HepG2 (cell line): ENCODE results near the gene MRS2. TPM values are rescaled to one million over a fixed set of nuclear protein-coding genes. Genes with fewer than 3 reads are reported as not detected.

ENCODE experiments used
- ADNP ChIP-seq: sonication (generic); formaldehyde crosslinking; IDR thresholded peaks from 2 replicates; pipeline ENCODE4 v1.4.0; 2020; ENCODE audit warnings: missing genetic modification reagents
- AHDC1 ChIP-seq: sonication (generic); formaldehyde crosslinking; IDR thresholded peaks from 2 replicates; pipeline ENCODE4 v1.5.1; 2020; ENCODE audit warnings: mild to moderate bottlenecking, missing genetic modification reagents, borderline replicate concordance
- BRD4 ChIP-seq: sonication (generic); formaldehyde crosslinking; IDR thresholded peaks from 2 replicates; pipeline ENCODE4 v1.4.0; 2020; ENCODE audit warnings: missing genetic modification reagents
- MED1 ChIP-seq: sonication (generic); formaldehyde crosslinking; IDR thresholded peaks from 2 replicates; pipeline ENCODE4 v1.4.0; 2020; ENCODE audit warnings: missing genetic modification reagents
- NCOA2 ChIP-seq: sonication (generic); formaldehyde crosslinking; IDR thresholded peaks from 2 replicates; pipeline ENCODE4 v1.8.0; 2022; ENCODE audit warnings: inconsistent platforms
- PHF5A ChIP-seq: IDR thresholded peaks from one replicate; pipeline ENCODE4 v1.6.1; 2018; ENCODE audit warnings: low read depth, missing genetic modification reagents; ENCODE audit not compliant: unreplicated experiment
- POLR2A ChIP-seq, 2 experiments: IDR thresholded peaks; 2 replicates each; pipeline ENCODE4 v1.6.1; 2011; ENCODE audit warnings: low read depth in 2 of 2, low read length in 2 of 2, mild to moderate bottlenecking in 1 of 2, moderate library complexity in 1 of 2; ENCODE audit not compliant: insufficient read depth in 1 of 2
- SALL2 ChIP-seq: sonication (generic); formaldehyde crosslinking; IDR thresholded peaks from 2 replicates; pipeline ENCODE4 v1.8.1; 2023; ENCODE audit warnings: mild to moderate bottlenecking, missing genetic modification reagents, inconsistent platforms
- ZFP90 ChIP-seq: sonication (generic); formaldehyde crosslinking; IDR thresholded peaks from 2 replicates; pipeline ENCODE4 v1.8.0; 2022; ENCODE audit warnings: missing genetic modification reagents, mild to moderate bottlenecking, inconsistent platforms, borderline replicate concordance
- ZNF263 ChIP-seq: sonication (generic); formaldehyde crosslinking; IDR thresholded peaks from 2 replicates; pipeline ENCODE4 v1.4.0; 2020; ENCODE audit warnings: missing genetic modification reagents
- ZNF430 ChIP-seq: sonication (generic); formaldehyde crosslinking; IDR thresholded peaks from 2 replicates; pipeline ENCODE4 v1.9.0; 2021; ENCODE audit warnings: mild to moderate bottlenecking, missing genetic modification reagents
- ZNF460 ChIP-seq: sonication (generic); formaldehyde crosslinking; IDR thresholded peaks from 2 replicates; pipeline ENCODE4 v1.5.1; 2020; ENCODE audit warnings: missing genetic modification reagents, mild to moderate bottlenecking, borderline replicate concordance
- ZNF510 ChIP-seq: sonication (generic); formaldehyde crosslinking; IDR thresholded peaks from 2 replicates; pipeline ENCODE4 v1.4.0; 2020; ENCODE audit warnings: low read depth, mild to moderate bottlenecking, missing genetic modification reagents
- polyA plus RNA-seq, 8 experiments: library from polyadenylated mRNA; depleted of rRNA in 3 of 8; stranded (reverse) in 7 of 8; unstranded in 1 of 8; fragments of >200 nt; fragmentation: Illumina TruSeq in 4 of 8; extraction: Trizol in 4 of 8; gene quantifications; 2 replicates each; pipeline versions ENCODE4 v1.2.1 to v1.2.3, GENCODE V29; 2011 to 2016; ENCODE audit warnings: low read depth in 4 of 8, missing spikeins in 1 of 8, mixed read lengths in 1 of 8; ENCODE audit not compliant: insufficient read depth in 1 of 8
- total RNA-seq, 5 experiments: library from RNA; depleted of rRNA; stranded (reverse); fragments of >200 nt; fragmentation: Illumina TruSeq; extraction: Trizol; gene quantifications; 2 replicates each; pipeline ENCODE4 v1.2.3, GENCODE V29; 2016; ENCODE audit warnings: low read depth in 1 of 5
- TF ChIP-seq, protein P1 (sequence below): sonication (generic); formaldehyde crosslinking; IDR thresholded peaks from 2 replicates; pipeline ENCODE4 v1.4.0; 2020; ENCODE audit warnings: missing genetic modification reagents, mild to moderate bottlenecking, borderline replicate concordance
- TF ChIP-seq, protein P2 (sequence below): sonication (generic); formaldehyde crosslinking; IDR thresholded peaks from 2 replicates; pipeline ENCODE4 v1.4.0; 2020; ENCODE audit warnings: missing genetic modification reagents
- TF ChIP-seq, protein P3 (sequence below): sonication (generic); formaldehyde crosslinking; IDR thresholded peaks from 2 replicates; pipeline ENCODE4 v1.5.1; 2020; ENCODE audit warnings: mild to moderate bottlenecking, moderate library complexity, missing genetic modification reagents

The MRS2 gene
- total and polyA plus RNA-seq, 2 of the 13 experiments (the other 11 are each of a cell fraction or from before 2014, with no cell fraction given) = 31.1 to 83.8 TPM

DNA sequence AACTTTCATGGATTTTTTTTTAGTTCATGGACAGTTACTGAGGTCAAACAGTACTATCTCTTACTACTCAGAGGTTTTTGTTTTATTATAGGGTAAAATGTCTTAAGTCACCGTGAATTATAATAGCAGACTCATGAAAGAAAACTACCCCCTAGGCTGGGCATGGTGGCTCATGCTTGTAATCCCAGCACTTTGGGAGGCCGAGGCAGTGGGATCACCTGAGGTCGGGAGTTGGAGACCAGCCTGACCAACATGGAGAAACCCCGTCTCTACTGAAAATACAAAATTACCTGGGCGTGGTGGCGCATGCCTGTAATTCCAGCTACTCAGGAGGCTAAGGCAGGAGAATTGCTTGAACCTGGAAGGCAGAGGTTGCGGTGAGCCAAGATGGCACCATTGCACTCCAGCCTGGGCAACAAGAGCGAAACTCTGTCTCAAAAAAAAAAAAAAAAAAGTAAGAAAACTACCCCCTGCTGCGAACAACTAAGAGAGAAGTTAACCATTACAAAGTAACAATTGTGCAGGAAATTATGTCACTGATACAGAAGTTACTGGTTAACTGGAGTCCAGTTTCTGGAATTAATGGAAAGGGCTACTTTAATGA is 19.7 kb upstream of the MRS2 start (continued):
- TF ChIP-seq, protein P1, sequence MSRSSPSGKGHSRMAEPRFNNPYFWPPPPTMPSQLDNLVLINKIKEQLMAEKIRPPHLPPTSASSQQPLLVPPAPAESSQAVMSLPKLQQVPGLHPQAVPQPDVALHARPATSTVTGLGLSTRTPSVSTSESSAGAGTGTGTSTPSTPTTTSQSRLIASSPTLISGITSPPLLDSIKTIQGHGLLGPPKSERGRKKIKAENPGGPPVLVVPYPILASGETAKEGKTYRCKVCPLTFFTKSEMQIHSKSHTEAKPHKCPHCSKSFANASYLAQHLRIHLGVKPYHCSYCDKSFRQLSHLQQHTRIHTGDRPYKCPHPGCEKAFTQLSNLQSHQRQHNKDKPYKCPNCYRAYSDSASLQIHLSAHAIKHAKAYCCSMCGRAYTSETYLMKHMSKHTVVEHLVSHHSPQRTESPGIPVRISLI (CRISPR knock-in tag) = peak; percentile 96
- peak; percentile 60; the same call in 1 of the 2 replicates for TF ChIP-seq AHDC1 (CRISPR knock-in tag)
- 0 out of 2 replicates have a peak, but pooled peaks have one; percentile 40 for TF ChIP-seq ZNF510 (CRISPR knock-in tag)
- TF ChIP-seq BRD4 (CRISPR knock-in tag) = peak; percentile 87
- TF ChIP-seq MED1 (CRISPR knock-in tag) = peak; percentile 67
- TF ChIP-seq, protein P2, sequence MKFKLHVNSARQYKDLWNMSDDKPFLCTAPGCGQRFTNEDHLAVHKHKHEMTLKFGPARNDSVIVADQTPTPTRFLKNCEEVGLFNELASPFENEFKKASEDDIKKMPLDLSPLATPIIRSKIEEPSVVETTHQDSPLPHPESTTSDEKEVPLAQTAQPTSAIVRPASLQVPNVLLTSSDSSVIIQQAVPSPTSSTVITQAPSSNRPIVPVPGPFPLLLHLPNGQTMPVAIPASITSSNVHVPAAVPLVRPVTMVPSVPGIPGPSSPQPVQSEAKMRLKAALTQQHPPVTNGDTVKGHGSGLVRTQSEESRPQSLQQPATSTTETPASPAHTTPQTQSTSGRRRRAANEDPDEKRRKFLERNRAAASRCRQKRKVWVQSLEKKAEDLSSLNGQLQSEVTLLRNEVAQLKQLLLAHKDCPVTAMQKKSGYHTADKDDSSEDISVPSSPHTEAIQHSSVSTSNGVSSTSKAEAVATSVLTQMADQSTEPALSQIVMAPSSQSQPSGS (CRISPR knock-in tag) = peak; percentile 76
- peak; percentile 46 for TF ChIP-seq PHF5A
- TF ChIP-seq ZNF430 = 0 out of 2 replicates have a peak, but pooled peaks have one; percentile 54
- TF ChIP-seq ADNP (CRISPR knock-in tag) = 0 out of 2 replicates have a peak, but pooled peaks have one; percentile 58
- 0 out of 2 replicates have a peak, but pooled peaks have one; percentile 42 for TF ChIP-seq ZFP90 (CRISPR knock-in tag)
- peak; percentile 16 to 36; a peak in 1 of 4 replicates for TF ChIP-seq POLR2A (IDR thresholded peaks at IDR 0.05; ENCODE audit: insufficient read depth in 1 of 2, low read depth in 2 of 2, low read length in 2 of 2)
- TF ChIP-seq NCOA2 = peak; percentile 44; the same call in 1 of the 2 replicates
- TF ChIP-seq, protein P3, sequence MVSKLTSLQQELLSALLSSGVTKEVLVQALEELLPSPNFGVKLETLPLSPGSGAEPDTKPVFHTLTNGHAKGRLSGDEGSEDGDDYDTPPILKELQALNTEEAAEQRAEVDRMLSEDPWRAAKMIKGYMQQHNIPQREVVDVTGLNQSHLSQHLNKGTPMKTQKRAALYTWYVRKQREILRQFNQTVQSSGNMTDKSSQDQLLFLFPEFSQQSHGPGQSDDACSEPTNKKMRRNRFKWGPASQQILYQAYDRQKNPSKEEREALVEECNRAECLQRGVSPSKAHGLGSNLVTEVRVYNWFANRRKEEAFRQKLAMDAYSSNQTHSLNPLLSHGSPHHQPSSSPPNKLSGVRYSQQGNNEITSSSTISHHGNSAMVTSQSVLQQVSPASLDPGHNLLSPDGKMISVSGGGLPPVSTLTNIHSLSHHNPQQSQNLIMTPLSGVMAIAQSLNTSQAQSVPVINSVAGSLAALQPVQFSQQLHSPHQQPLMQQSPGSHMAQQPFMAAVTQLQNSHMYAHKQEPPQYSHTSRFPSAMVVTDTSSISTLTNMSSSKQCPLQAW (CRISPR knock-in tag) = peak; percentile 68; the same call in 1 of the 2 replicates
- TF ChIP-seq SALL2 (CRISPR knock-in tag) = 0 out of 2 replicates have a peak, but pooled peaks have one; percentile 38
- TF ChIP-seq ZNF263 (CRISPR knock-in tag) = 0 out of 2 replicates have a peak, but pooled peaks have one; percentile 41
- TF ChIP-seq ZNF460 = peak; percentile 61; the same call in 1 of the 2 replicates
